Mesenchymal stem cell (in vitro differentiated cells and primary cell): ENCODE measurements around the gene REV1.

Source experiments
- DNase-seq: peaks from one replicate; pipeline ENCODE4 v3.0.0-alpha.2; 2013
- H2AFZ ChIP-seq: one replicate; pipeline ENCODE4 v1.6.1; 2013; ENCODE audit warnings: low read depth, mild to moderate bottlenecking, control low read depth, inconsistent platforms, low read length, moderate library complexity
- H2AK5ac ChIP-seq: 2 replicates; pipeline ENCODE4 v1.6.1; 2013; ENCODE audit warnings: low read length, moderate library complexity, mild to moderate bottlenecking, inconsistent platforms; ENCODE audit not compliant: severe bottlenecking
- H2BK120ac ChIP-seq: one replicate; pipeline ENCODE4 v1.6.1; 2013; ENCODE audit warnings: low read depth, mild to moderate bottlenecking, inconsistent platforms, low read length, moderate library complexity
- H2BK12ac ChIP-seq, 2 experiments: one replicate each; pipeline ENCODE4 v1.6.1; 2013; ENCODE audit warnings: inconsistent platforms in 2 of 2, low read length in 2 of 2, mild to moderate bottlenecking in 2 of 2, moderate library complexity in 2 of 2, control low read depth in 1 of 2
- H2BK15ac ChIP-seq: one replicate; pipeline ENCODE4 v1.6.1; 2013; ENCODE audit warnings: mild to moderate bottlenecking, low read depth, inconsistent platforms; ENCODE audit not compliant: poor library complexity, severe bottlenecking
- H2BK5ac ChIP-seq: 2 replicates; pipeline ENCODE4 v1.6.1; 2013; ENCODE audit warnings: low read depth, mild to moderate bottlenecking, low read length, control low read depth, inconsistent platforms; ENCODE audit not compliant: poor library complexity, severe bottlenecking
- H3K14ac ChIP-seq, 2 experiments: one replicate each; pipeline ENCODE4 v1.6.1; 2013; ENCODE audit warnings: inconsistent platforms in 2 of 2, low read length in 2 of 2, control low read depth in 1 of 2, mild to moderate bottlenecking in 1 of 2, moderate library complexity in 1 of 2
- H3K18ac ChIP-seq, 2 experiments: one replicate each; pipeline ENCODE4 v1.6.1; 2013; ENCODE audit warnings: inconsistent platforms in 2 of 2, low read length in 2 of 2, control low read depth in 1 of 2, low read depth in 1 of 2, mild to moderate bottlenecking in 1 of 2
- H3K23ac ChIP-seq, 2 experiments: one replicate each; pipeline ENCODE4 v1.6.1; 2013; ENCODE audit warnings: inconsistent platforms in 2 of 2, low read length in 2 of 2, mild to moderate bottlenecking in 2 of 2, moderate library complexity in 2 of 2, control low read depth in 1 of 2
- H3K27ac ChIP-seq: 2 replicates; pipeline ENCODE4 v1.5.1; 2013; ENCODE audit warnings: mild to moderate bottlenecking, moderate library complexity, low read length, control low read depth, inconsistent platforms; ENCODE audit not compliant: poor library complexity, severe bottlenecking
- H3K27me3 ChIP-seq, 2 experiments: 2 replicates each; pipeline versions ENCODE4 v1.6.1 to v1.7.0; 2013; ENCODE audit warnings: low read length in 2 of 2, mild to moderate bottlenecking in 2 of 2, moderate library complexity in 2 of 2, control low read depth in 1 of 2, inconsistent platforms in 1 of 2; ENCODE audit not compliant: control insufficient read depth in 1 of 2, insufficient read depth in 1 of 2
- H3K36me3 ChIP-seq, 2 experiments: 2 replicates each; pipeline versions ENCODE4 v1.6.1 to v1.7.0; 2013; ENCODE audit warnings: low read length in 2 of 2, control low read depth in 1 of 2, inconsistent platforms in 1 of 2, low read depth in 1 of 2, mild to moderate bottlenecking in 1 of 2; ENCODE audit not compliant: insufficient read depth in 2 of 2, control insufficient read depth in 1 of 2
- H3K4ac ChIP-seq, 2 experiments: one replicate each; pipeline ENCODE4 v1.6.1; 2013; ENCODE audit warnings: inconsistent platforms in 2 of 2, low read length in 2 of 2, mild to moderate bottlenecking in 2 of 2, moderate library complexity in 2 of 2, control low read depth in 1 of 2, low read depth in 1 of 2
- H3K4me1 ChIP-seq: 2 replicates; pipeline ENCODE4 v1.6.1; 2013; ENCODE audit warnings: low read depth, low read length, control low read depth; ENCODE audit not compliant: control insufficient read depth, insufficient read depth
- H3K4me2 ChIP-seq: 2 replicates; pipeline ENCODE4 v1.6.1; 2013; ENCODE audit warnings: low read length, mild to moderate bottlenecking, inconsistent platforms; ENCODE audit not compliant: poor library complexity, severe bottlenecking
- H3K4me3 ChIP-seq, 2 experiments: 2 replicates each; pipeline versions ENCODE4 v1.5.1 to v1.7.0; 2013; ENCODE audit warnings: low read length in 2 of 2, mild to moderate bottlenecking in 2 of 2, control low read depth in 1 of 2, low read depth in 1 of 2; ENCODE audit not compliant: insufficient read depth in 1 of 2
- H3K79me1 ChIP-seq: replicated peaks from 2 replicates; pipeline ENCODE4 v1.6.1; 2013; ENCODE audit warnings: mild to moderate bottlenecking, control low read depth, low read length, inconsistent platforms; ENCODE audit not compliant: poor library complexity, severe bottlenecking
- H3K9ac ChIP-seq: 2 replicates; pipeline ENCODE4 v1.7.0; 2013; ENCODE audit warnings: mild to moderate bottlenecking, low read length, moderate library complexity
- H3K9me3 ChIP-seq: 2 replicates; pipeline ENCODE4 v1.7.0; 2013; ENCODE audit warnings: mild to moderate bottlenecking, low read length; ENCODE audit not compliant: control insufficient read depth
- H4K8ac ChIP-seq: one replicate; pipeline ENCODE4 v1.6.1; 2013; ENCODE audit warnings: inconsistent platforms, mild to moderate bottlenecking, low read length, moderate library complexity
- H4K91ac ChIP-seq: one replicate; pipeline ENCODE4 v1.6.1; 2013; ENCODE audit warnings: mild to moderate bottlenecking, low read length, inconsistent platforms
- WGBS: methylation state at CpG from one replicate; pipeline ENCODE4 v1.1.7; 2013; ENCODE audit warnings: mixed read lengths; 5-methylcytosine and 5-hydroxymethylcytosine counted together

Gene REV1

GRCh38 chr2:99485824-99486223 lies 4.0 kb downstream of the REV1 start:
- no peak overlapping the region for H2BK120ac ChIP-seq
- H3K27me3 ChIP-seq = no peaks in the 10 kb centered on the region
- no peak overlapping the region for H2AFZ ChIP-seq
- no peak overlapping the region for H2BK12ac ChIP-seq
- no peak for DNase-seq
- H3K4me2 ChIP-seq = no peak overlapping the region
- no peaks in the 10 kb centered on the region for H3K79me1 ChIP-seq
- no peak overlapping the region for H3K27ac ChIP-seq
- H3K36me3 ChIP-seq = peaks cover 3% of the 10 kb centered on the region in 2 experiments
- H4K8ac ChIP-seq = no peak overlapping the region
- no peak overlapping the region for H3K14ac ChIP-seq
- H2BK15ac ChIP-seq = no peak overlapping the region
- H3K9me3 ChIP-seq = no peaks in the 10 kb centered on the region
- H3K4me3 ChIP-seq = no peak overlapping the region
- H3K4ac ChIP-seq = no peak overlapping the region
- peak overlapping the region; percentile 61 for H4K91ac ChIP-seq
- H3K4me1 ChIP-seq = peaks cover 7% of the 10 kb centered on the region
- no peak overlapping the region for H2BK5ac ChIP-seq
- WGBS = 95% methylated on average over 4 of the region's 4 CpGs
- H3K23ac ChIP-seq = no peak overlapping the region
- H2AK5ac ChIP-seq = no peak overlapping the region
- no peak overlapping the region for H3K18ac ChIP-seq
- H3K9ac ChIP-seq = no peak overlapping the region

DNA sequence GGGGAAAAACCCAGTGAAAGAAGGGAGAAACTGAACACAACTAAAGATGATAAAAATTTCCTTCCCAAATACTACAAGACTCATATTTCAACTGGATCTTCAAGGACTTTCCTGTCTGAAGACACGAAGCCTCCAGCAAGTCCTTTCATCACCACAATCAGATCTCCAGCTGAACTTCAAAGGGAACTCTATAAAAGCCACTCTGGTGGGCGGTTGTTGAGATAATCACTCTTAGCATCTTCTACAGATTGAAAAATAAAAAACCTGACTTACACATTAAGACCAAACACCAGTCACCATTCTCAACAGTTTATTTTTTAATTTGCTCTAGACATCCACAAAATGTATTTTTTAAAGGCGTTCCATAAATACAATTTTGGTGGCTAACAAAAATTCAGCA lies 4.4 kb downstream of the REV1 start:
- no peak overlapping the region for H3K27ac ChIP-seq
- no peaks in the 10 kb centered on the region for H3K79me1 ChIP-seq
- H3K9ac ChIP-seq = no peak overlapping the region
- no peak overlapping the region for H2BK15ac ChIP-seq
- H3K4me1 ChIP-seq = peaks cover 7% of the 10 kb centered on the region
- H3K9me3 ChIP-seq = no peaks in the 10 kb centered on the region
- no peak overlapping the region for H2BK12ac ChIP-seq
- H3K4me2 ChIP-seq = no peak overlapping the region
- no peak overlapping the region for H3K4me3 ChIP-seq
- no peak overlapping the region for H4K8ac ChIP-seq
- H3K4ac ChIP-seq = no peak overlapping the region
- no peak overlapping the region for H3K14ac ChIP-seq
- H3K18ac ChIP-seq = no peak overlapping the region
- H2BK120ac ChIP-seq = no peak overlapping the region
- H2AK5ac ChIP-seq = no peak overlapping the region
- H3K27me3 ChIP-seq = no peaks in the 10 kb centered on the region
- no peak overlapping the region for H2AFZ ChIP-seq
- 70% methylated on average over 3 of the region's 3 CpGs for WGBS
- H3K23ac ChIP-seq = no peak overlapping the region
- DNase-seq = no peak
- H3K36me3 ChIP-seq = peaks cover 3% of the 10 kb centered on the region in 2 experiments
- no peak overlapping the region for H4K91ac ChIP-seq
- H2BK5ac ChIP-seq = no peak overlapping the region

DNA sequence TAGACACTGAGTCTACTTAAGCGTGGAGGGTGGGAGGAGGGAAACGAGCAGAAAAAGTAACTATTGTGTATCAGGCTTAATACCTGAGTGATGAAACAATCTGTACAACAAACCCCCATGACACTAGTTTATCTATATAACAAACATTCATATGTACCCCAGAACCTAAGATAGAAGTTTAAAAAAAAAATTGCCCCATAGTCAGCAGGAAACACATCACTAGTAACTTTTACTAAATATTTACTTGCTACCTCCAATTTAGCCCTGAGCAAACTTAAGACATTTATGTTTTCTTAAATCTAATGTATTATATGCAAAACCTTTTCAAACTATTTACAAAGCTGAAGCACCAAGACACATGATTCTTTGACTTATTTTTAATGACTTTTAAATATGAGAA lies 5.6 kb downstream of the REV1 start:
- Histone ChIP-seq H3K79me1 (no peaks in the 10 kb centered on the region), H3K4me3 (no peak overlapping the region), H3K23ac (no peak overlapping the region), H3K36me3 (peaks cover 3% of the 10 kb centered on the region in 2 experiments), H3K18ac (no peak overlapping the region), H2BK12ac (no peak overlapping the region), H4K91ac (no peak overlapping the region), H3K9me3 (no peaks in the 10 kb centered on the region), H3K9ac (no peak overlapping the region), H3K27me3 (no peaks in the 10 kb centered on the region), H2AFZ (no peak overlapping the region), H4K8ac (peak overlapping the region; percentile 49), H3K4me2 (no peak overlapping the region), H3K14ac (no peak overlapping the region), H2BK5ac (no peak overlapping the region), H3K27ac (no peak overlapping the region), H3K4me1 (peaks cover 9% of the 10 kb centered on the region), H2BK120ac (no peak overlapping the region), H2AK5ac (no peak overlapping the region), H3K4ac (no peak overlapping the region), H2BK15ac (no peak overlapping the region)
- no peak for DNase-seq
- WGBS = no CpG with 5 or more reads among the region's 2 CpGs

GRCh38 chr2:99481941-99482340 lies 7.9 kb downstream of the REV1 start:
- Histone ChIP-seq H3K14ac (no peak overlapping the region), H3K27ac (no peak overlapping the region), H3K27me3 (no peaks in the 10 kb centered on the region), H3K9ac (no peak overlapping the region), H3K4me3 (no peak overlapping the region), H3K79me1 (no peaks in the 10 kb centered on the region), H4K91ac (no peak overlapping the region), H2AK5ac (no peak overlapping the region), H2AFZ (no peak overlapping the region), H2BK5ac (no peak overlapping the region), H3K9me3 (no peaks in the 10 kb centered on the region), H3K18ac (peak overlapping the region in 1 of 2 experiments; percentile 12), H3K4me2 (no peak overlapping the region), H3K4me1 (peaks cover 9% of the 10 kb centered on the region), H4K8ac (no peak overlapping the region), H3K36me3 (peaks cover 3% of the 10 kb centered on the region in 2 experiments), H2BK120ac (no peak overlapping the region), H3K23ac (no peak overlapping the region), H2BK12ac (no peak overlapping the region), H2BK15ac (no peak overlapping the region), H3K4ac (no peak overlapping the region)
- WGBS = 9% methylated on average over 1 of the region's 1 CpG
- peak; percentile 22 for DNase-seq
